Common myeloid progenitor, CD34-positive (primary cell): Measurements from ENCODE around the gene SNX18.

Experiments used
- CTCF ChIA-PET: fragments of 350-600 bp; sonication (Branson Sonifier 250); formaldehyde crosslinking; loops from one replicate; lab custom pipeline; 2021; ENCODE audit warnings: antibody characterized with exemption; lab: Charles Lee
- POLR2A ChIA-PET: fragments of 350-600 bp; sonication (Branson Sonifier 250); formaldehyde crosslinking; loops from one replicate; lab custom pipeline; 2021; ENCODE audit warnings: antibody characterized with exemption; lab: Charles Lee
- DNase-seq, 3 donors: peaks; one replicate each; pipeline versions ENCODE4 v3.0.0 to v3.0.0-alpha.2; 2013
- H3K27ac ChIP-seq, 2 experiments: 1 replicate in 1 of 2; 2 replicates in 1 of 2; pipeline ENCODE4 v1.7.0; 2013; ENCODE audit warnings: inconsistent platforms in 2 of 2, low read length in 2 of 2, mild to moderate bottlenecking in 2 of 2, low read depth in 1 of 2, moderate library complexity in 1 of 2; ENCODE audit not compliant: severe bottlenecking in 2 of 2, insufficient read depth in 1 of 2, poor library complexity in 1 of 2
- H3K27me3 ChIP-seq, 5 experiments: replicated peaks in 2 of 5; 1 replicate in 3 of 5; 2 replicates in 2 of 5; pipeline versions ENCODE4 v1.6.1 to v1.7.0; 2013; ENCODE audit warnings: low read length in 4 of 5, mild to moderate bottlenecking in 2 of 5, moderate library complexity in 2 of 5, inconsistent platforms in 1 of 5; ENCODE audit not compliant: insufficient read depth in 5 of 5, control insufficient read depth in 4 of 5
- H3K36me3 ChIP-seq, 4 experiments: 1 replicate in 2 of 4; 2 replicates in 2 of 4; pipeline versions ENCODE4 v1.6.1 to v1.7.0; 2013; ENCODE audit warnings: low read length in 3 of 4, control low read depth in 1 of 4, mild to moderate bottlenecking in 1 of 4; ENCODE audit not compliant: control insufficient read depth in 4 of 4, insufficient read depth in 4 of 4
- H3K4me1 ChIP-seq, 4 experiments: 1 replicate in 3 of 4; 2 replicates in 1 of 4; pipeline versions ENCODE4 v1.6.1 to v1.7.1; 2013; ENCODE audit warnings: low read length in 3 of 4, mild to moderate bottlenecking in 3 of 4, control low read depth in 1 of 4, inconsistent platforms in 1 of 4, moderate library complexity in 1 of 4; ENCODE audit not compliant: control insufficient read depth in 4 of 4, insufficient read depth in 4 of 4; ENCODE audit errors: control extremely low read depth in 1 of 4
- H3K4me3 ChIP-seq, 7 experiments: 1 replicate in 4 of 7; 2 replicates in 3 of 7; pipeline versions ENCODE4 v1.5.1 to v1.7.0; 2013; ENCODE audit warnings: mild to moderate bottlenecking in 7 of 7, low read length in 6 of 7, moderate library complexity in 6 of 7, inconsistent platforms in 2 of 7, low read depth in 2 of 7, control low read depth in 1 of 7; ENCODE audit not compliant: insufficient read depth in 4 of 7, control insufficient read depth in 1 of 7; ENCODE audit errors: extremely low read depth in 1 of 7
- H3K9me3 ChIP-seq, 5 experiments: 1 replicate in 4 of 5; 2 replicates in 1 of 5; pipeline versions ENCODE4 v1.6.1 to v1.7.1; 2013; ENCODE audit warnings: low read length in 4 of 5, mild to moderate bottlenecking in 2 of 5, inconsistent platforms in 1 of 5, low read depth in 1 of 5, moderate library complexity in 1 of 5; ENCODE audit not compliant: control insufficient read depth in 4 of 5, insufficient read depth in 2 of 5; ENCODE audit errors: control extremely low read depth in 1 of 5
- WGBS: methylation state at CpG from one replicate; pipeline ENCODE4 v1.1.5; 2013; ENCODE audit not compliant: insufficient coverage; 5-methylcytosine and 5-hydroxymethylcytosine counted together

The SNX18 gene

GRCh38 chr5:54518146-54518817, 723 bp downstream of the SNX18 start:
- peak; percentile 53 to 82 (median 76) for DNase-seq
- H3K4me3 ChIP-seq, result peak overlapping the region; percentile 58 to 88 (median 82)
- peaks cover 0 to 8% (median 0%) of the 10 kb centered on the region in 4 experiments for H3K36me3 ChIP-seq
- peaks cover 0 to 4% (median 0%) of the 10 kb centered on the region in 5 experiments for H3K27me3 ChIP-seq
- POLR2A ChIA-PET, result no interaction called here
- WGBS, result 19% methylated on average over 74 of the region's 79 CpGs
- CTCF ChIA-PET, result interaction anchor here (0.6 to 5.3 kb wide), 20 partner anchors 12 to 643 kb away, joined by 3 to 91 read pairs (median 5); no protein-coding TSS in a partner anchor
- H3K27ac ChIP-seq, result peak overlapping the region in 1 of 2 experiments; percentile 58
- H3K9me3 ChIP-seq, result no peaks in the 10 kb centered on the region
- peaks cover 21 to 37% (median 32%) of the 10 kb centered on the region in 4 experiments for H3K4me1 ChIP-seq

DNA sequence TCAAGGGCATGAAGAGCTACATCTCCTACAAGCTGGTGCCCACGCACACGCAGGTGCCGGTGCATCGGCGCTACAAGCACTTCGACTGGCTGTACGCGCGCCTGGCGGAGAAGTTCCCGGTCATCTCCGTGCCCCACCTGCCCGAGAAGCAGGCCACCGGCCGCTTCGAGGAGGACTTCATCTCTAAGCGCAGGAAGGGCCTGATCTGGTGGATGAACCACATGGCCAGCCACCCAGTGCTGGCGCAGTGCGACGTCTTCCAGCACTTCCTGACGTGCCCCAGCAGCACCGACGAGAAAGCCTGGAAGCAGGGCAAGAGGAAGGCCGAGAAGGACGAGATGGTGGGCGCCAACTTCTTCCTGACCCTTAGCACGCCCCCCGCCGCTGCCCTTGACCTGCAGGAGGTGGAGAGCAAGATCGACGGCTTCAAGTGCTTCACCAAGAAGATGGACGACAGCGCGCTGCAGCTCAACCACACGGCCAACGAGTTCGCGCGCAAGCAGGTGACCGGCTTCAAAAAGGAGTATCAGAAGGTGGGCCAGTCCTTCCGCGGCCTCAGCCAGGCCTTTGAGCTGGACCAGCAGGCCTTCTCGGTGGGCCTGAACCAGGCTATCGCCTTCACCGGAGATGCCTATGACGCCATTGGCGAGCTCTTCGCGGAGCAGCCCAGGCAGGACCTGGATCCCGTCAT, 1.4 kb downstream of the SNX18 start:
- Histone ChIP-seq H3K27ac (no peak overlapping the region), H3K4me3 (peak overlapping the region in 6 of 7 experiments; percentile 54 to 88 (median 82)), H3K9me3 (no peaks in the 10 kb centered on the region), H3K27me3 (peaks cover 0 to 4% (median 0%) of the 10 kb centered on the region in 5 experiments), H3K4me1 (peaks cover 21 to 42% (median 33%) of the 10 kb centered on the region in 4 experiments), H3K36me3 (peaks cover 0 to 8% (median 0%) of the 10 kb centered on the region in 4 experiments)
- WGBS, result 97% methylated on average over 50 of the region's 50 CpGs
- no peak for DNase-seq
- POLR2A ChIA-PET, result no interaction called here
- CTCF ChIA-PET, result interaction anchor here (1.5 to 5.3 kb wide), 6 partner anchors 11 to 347 kb away, joined by 3 to 91 read pairs (median 15); no protein-coding TSS in a partner anchor

DNA sequence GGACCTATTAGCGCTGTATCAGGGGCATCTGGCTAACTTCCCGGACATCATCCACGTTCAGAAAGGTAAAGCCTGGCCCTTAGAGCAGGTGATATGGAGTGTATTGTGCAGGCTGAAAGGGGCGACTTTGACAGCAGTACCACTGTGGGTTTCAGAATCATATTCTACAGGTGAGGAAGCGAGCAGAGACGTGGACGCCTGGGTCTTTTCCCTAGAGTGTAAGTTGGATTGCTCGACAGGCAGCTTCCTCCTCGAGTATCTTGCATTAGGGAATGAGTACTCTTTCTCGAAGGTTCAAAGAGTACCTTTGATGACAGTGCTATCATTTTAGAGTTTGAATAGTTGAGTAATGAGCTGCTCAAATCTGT, 1.9 kb downstream of the SNX18 start:
- no peaks in the 10 kb centered on the region for H3K9me3 ChIP-seq
- 90% methylated on average over 10 of the region's 10 CpGs for WGBS
- DNase-seq, result no peak
- POLR2A ChIA-PET, result no interaction called here
- no peak overlapping the region for H3K27ac ChIP-seq
- H3K4me1 ChIP-seq, result peaks cover 21 to 45% (median 33%) of the 10 kb centered on the region in 4 experiments
- H3K36me3 ChIP-seq, result peaks cover 0 to 8% (median 0%) of the 10 kb centered on the region in 4 experiments
- CTCF ChIA-PET, result interaction anchor here (2.8 to 5.3 kb wide), 3 partner anchors 322 to 346 kb away, joined by 7 to 91 read pairs (median 47); no protein-coding TSS in a partner anchor
- H3K4me3 ChIP-seq, result peak overlapping the region in 5 of 7 experiments; percentile 4 to 88 (median 81)
- peaks cover 0 to 4% (median 0%) of the 10 kb centered on the region in 5 experiments for H3K27me3 ChIP-seq

DNA sequence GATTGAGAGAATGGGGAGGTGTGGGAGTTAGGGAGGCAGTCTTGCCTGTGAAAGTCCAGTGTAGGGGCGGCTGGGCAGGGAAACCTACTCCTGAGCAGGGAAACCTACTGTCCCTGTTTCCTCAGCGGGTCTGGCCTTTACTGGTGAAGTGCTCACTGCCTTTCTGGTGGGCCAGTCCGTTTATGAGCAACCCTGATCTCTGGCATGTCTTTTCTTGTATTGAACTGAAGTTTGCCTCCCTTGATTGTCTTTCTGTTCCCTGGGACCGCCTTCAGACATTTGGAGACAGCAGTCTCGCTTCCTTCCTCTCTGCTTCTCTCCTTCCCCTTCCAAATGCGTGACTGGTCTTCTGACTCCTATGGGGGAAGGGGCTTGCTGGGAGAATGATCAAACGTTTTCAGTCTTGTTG, 2.9 kb downstream of the SNX18 start:
- Histone ChIP-seq H3K4me3 (peak overlapping the region in 6 of 7 experiments; percentile 37 to 88 (median 70)), H3K27ac (peak overlapping the region in 1 of 2 experiments; percentile 59), H3K27me3 (peaks cover 0 to 4% (median 0%) of the 10 kb centered on the region in 5 experiments), H3K9me3 (no peaks in the 10 kb centered on the region), H3K4me1 (peaks cover 21 to 45% (median 33%) of the 10 kb centered on the region in 4 experiments), H3K36me3 (peaks cover 0 to 8% (median under 1%) of the 10 kb centered on the region in 4 experiments)
- WGBS, result 32% methylated on average over 3 of the region's 7 CpGs
- CTCF ChIA-PET, result interaction anchor here (5.3 kb wide), 1 partner anchor 325 kb away, joined by 91 read pairs; no protein-coding TSS in a partner anchor
- DNase-seq, result peak; percentile 13 to 43 (median 42)
- POLR2A ChIA-PET, result no interaction called here

- Histone ChIP-seq H3K27ac (no peak overlapping the region), H3K4me1 (peaks cover 21 to 45% (median 33%) of the 10 kb centered on the region in 4 experiments), H3K4me3 (peak overlapping the region in 5 of 7 experiments; percentile 37 to 88 (median 81)), H3K9me3 (no peaks in the 10 kb centered on the region), H3K36me3 (peaks cover 0 to 8% (median 2%) of the 10 kb centered on the region in 4 experiments), H3K27me3 (peaks cover 0 to 4% (median 0%) of the 10 kb centered on the region in 5 experiments)
- WGBS, result no CpG with 5 or more reads among the region's 2 CpGs
- no peak for DNase-seq
- POLR2A ChIA-PET, result no interaction called here
- CTCF ChIA-PET, result no interaction called here
Observed at GRCh38 chr5:54520940-54521339, 3.4 kb downstream of the SNX18 start.

DNA sequence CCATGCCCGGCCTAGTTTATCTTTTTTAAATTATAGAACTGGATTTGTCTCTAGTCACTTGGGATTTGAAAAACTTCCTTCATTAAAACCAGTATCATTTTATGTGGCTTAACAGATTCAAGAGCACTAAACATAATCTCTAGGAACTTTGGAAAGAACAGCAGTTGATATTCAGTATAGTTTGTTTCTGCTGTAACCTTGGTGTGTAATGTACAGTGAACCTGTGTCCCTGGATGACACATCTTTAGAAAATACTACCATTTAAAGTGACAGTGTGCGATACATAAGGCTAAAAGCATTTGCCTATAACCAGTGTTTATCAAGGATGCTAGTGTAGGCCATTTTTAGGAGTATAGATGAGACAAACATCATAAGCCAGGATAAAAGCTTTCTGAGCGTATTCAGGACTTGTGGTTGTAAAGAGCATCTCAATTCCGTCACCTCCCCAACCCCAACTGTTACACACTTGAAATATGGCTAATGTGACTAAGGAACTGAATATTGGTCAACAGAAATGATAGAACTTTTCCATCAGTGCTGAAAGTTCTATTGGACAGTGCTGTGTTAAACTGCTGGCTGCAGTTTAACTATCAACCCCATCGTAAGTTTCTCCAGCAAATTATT, 4.4 kb downstream of the SNX18 start:
- no peak for DNase-seq
- H3K9me3 ChIP-seq, result no peaks in the 10 kb centered on the region
- no CpG with 5 or more reads among the region's 5 CpGs for WGBS
- CTCF ChIA-PET, result no interaction called here
- peak overlapping the region in 1 of 7 experiments; percentile 13 for H3K4me3 ChIP-seq
- peaks cover 21 to 43% (median 32%) of the 10 kb centered on the region in 4 experiments for H3K4me1 ChIP-seq
- POLR2A ChIA-PET, result no interaction called here
- H3K36me3 ChIP-seq, result peaks cover 0 to 8% (median 2%) of the 10 kb centered on the region in 4 experiments
- H3K27ac ChIP-seq, result no peak overlapping the region
- H3K27me3 ChIP-seq, result no peaks in the 10 kb centered on the region
